Measurements from ENCODE around the gene BLMH.

BLMH gene, protein sequence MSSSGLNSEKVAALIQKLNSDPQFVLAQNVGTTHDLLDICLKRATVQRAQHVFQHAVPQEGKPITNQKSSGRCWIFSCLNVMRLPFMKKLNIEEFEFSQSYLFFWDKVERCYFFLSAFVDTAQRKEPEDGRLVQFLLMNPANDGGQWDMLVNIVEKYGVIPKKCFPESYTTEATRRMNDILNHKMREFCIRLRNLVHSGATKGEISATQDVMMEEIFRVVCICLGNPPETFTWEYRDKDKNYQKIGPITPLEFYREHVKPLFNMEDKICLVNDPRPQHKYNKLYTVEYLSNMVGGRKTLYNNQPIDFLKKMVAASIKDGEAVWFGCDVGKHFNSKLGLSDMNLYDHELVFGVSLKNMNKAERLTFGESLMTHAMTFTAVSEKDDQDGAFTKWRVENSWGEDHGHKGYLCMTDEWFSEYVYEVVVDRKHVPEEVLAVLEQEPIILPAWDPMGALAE
- 61.7 to 70.3 reads per million in 2 donors for total RNA-seq

DNA sequence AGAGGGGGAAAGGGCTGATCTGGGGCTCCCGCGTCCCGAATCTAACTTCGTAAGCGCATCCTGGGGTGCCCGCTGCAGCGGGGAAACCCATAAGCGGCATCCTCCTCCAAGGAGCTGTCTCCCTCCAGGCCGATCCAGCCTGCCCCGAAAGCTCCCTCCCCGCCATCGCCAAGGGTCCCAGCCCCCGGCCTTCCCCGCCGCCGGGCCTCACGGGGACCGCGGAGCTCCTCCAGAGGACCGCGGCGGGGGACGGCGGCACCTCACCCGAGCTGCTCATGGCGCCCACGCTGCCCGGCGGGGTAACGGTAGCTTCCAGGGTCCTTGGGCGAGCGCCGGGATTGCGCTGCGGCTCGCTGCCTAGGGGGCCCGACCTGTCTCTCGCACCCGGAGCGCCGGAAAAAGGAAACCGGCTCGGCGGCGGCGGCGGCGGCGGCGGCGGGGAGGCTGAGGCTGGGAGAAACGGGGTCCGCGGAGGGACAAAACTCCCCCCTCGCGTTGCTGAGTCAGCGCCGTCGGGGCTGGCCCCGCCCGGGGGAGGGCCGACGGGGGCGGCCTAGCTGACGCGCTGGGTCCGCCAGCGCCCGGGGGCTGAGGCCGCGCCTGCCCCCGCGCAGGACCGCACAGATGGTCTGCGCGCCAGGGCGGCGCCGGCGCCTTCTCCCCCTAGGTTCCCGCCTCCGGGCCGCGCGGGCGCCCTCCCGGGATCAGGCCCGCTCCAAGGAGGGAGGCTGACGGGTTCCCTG, at the start of gene BLMH:
BLMH (minus strand) TSS at position 402 of the 743 bp plus-strand sequence; CDS start at position 277, 125 bp downstream.
- DNase-seq: peak; percentile 71

DNA sequence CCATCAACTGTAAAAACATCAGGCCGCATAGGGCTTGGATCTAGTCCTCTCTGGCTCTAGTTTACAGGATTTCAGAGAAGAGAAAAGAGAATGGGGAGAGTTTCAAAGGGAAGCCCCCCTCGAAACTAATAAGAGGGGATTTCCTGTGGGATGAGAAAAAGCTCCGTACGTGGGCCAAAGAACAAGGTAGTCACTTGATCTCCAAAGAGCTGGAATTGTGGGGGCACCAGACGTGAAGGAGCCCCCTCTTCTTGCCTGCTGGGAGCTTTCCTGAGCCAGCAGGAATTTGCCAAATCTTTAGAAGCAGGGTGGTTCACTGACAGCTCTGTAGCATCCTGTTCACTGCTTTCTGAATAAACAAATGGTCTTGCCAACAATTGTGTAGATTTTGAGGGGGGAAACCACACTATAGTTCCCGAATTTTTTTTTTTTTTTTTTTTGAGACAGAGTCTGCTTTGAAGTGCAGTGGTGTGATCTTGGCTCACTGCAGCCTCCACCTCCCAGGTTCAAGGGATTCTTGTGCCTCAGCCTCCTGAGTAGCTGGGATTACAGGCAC, 49.1 kb upstream of the BLMH start:
- no peak for DNase-seq

DNA sequence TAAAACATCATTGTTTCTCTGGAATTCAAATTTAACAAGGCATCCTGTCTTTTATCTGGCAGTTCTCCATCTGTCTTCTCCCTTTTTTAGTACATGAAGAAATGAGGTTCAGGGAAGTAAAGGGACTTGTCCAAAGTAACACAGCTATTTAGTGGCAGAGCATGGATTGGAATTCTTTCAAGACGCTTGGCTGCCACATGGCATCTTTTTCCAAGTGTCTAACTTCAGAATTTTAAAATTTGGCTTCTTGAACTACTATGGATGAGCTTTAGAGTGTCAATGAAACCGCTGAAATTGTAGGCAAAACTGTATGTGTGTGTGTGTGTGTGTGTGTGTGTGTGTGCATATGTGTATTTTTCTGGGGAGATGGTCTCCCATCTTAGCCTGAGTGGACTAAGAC, 47.3 kb upstream of the BLMH start:
- DNase-seq: no peak

DNA sequence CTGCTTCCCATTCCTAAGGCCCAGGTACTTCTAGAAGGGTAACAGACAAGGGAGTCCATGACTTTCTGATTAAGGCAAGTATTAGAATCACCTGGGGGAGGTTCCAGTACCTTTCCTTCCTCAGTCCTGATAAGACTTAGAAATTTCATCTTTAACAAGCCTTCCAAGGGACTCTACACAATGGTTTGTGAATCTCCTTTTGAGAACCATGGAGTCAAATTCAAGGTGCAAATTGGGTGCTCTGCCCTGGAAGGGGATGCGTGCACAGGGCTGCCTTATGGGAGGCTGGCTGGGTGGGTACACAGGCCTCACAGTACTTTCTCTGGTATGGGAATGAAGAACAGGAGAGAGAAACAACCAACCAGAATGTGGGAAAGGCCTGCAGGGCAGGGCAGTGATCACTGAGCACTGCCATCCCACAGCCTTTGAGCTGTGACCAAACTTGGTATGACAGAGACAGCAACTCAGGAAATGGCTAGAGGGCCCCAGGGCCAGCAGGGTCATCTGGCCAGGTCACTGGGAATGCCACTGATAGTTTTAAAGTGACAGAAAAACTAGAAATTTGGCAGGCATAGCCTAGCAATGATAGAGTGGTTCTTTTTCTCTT, 45.8 kb upstream of the BLMH start:
- no peak for DNase-seq

DNA sequence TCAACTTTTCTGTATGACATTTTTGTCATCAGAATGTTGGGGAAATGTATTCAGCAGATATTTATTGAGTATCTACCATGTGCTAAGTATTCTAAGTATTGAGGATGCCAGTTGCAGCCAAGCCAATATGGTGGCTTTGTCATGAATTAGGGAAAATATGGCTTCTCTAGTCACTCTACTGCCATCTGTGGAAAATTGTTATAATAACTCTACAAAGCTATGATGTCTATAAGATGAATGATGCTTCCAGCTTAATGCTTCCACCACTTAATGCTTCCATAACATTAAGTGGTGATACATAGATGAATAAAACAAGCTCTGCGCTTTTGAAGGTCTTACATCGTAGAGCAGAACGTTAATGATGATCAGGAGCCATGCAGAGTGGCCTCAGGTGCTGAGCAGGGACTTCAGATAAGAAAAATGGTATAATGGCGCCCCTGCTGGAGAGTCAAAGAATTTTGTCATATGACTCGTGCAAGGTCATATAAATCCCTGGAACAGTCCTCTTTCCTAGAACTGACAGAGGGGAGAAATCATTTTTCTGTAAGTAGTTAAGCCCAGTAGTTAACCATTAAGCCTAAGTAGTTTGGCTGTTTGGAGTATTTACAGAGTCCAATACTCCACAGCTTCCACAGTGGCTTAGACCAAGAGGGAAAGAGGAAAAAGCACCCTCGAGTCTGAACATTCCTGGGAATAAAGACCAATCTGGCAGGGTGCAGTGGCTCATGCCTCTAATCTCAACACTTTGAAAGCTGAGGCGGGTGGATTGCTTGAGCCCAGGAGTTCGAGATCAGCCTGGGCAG, 44.8 kb upstream of the BLMH start:
- DNase-seq: no peak

DNA sequence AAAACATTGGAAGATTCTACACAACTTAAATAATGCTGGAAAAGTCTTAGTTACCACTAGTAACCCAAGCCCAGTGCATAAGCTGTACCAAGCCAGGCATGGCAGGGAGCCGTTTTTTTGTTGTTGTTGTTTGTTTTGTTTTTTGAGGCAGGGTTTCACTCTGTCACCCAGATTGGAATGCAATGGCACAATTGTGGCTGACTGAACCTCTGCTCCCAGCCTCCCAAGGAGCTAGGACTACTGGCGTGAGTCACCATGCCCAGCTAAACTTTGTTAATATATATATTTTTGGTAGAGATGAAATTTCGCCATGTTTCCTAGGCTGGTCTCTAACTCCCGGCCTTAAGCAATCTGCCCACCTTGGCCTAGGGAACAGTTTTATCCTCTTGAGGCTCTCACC, 42.7 kb upstream of the BLMH start:
- no peak for DNase-seq

DNA sequence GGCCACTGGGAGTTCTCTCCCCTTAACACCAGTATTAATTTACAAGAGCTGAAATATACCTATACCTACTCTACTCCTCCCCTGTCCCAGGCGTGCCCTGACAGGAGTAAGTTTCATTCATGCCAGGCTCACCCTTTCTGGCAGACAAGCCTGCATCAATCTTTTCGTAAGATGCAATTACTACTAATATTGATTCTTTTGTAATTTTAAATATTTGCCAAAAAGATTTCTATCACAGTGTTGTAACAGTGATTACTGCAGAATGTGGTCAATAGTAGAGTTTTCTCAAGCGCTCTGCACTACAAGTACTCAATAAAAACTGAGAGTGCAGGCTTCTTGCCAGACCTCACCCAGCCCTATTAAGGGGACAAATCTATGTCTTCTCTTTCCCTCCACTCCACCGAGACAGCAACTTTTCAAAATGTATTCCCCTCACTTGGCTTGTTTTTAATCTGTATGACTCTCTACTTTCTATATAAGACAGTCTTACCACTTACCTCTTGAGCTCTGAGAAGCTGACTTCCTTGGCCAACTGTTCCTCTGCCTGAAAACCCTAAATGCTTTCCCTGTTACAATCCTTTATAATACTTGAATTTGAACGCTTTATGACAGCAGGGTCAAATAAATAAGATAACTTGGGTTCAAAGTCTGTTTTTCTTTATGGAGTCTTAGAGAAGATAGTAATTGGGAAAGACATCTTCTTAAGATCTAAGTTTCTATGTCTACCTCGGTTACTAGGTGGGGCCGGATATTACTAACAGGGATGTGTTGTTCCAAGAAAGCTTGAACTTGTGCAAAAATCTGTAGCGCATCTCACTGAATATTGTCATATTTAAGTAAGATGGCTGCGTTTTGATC, 42.0 kb upstream of the BLMH start, which contains the start of gene TMIGD1:
TMIGD1 (minus strand) TSS at position 555 of the 858 bp plus-strand sequence. CDS start 1,924 bp downstream, outside the sequence.
- DNase-seq: no peak

DNA sequence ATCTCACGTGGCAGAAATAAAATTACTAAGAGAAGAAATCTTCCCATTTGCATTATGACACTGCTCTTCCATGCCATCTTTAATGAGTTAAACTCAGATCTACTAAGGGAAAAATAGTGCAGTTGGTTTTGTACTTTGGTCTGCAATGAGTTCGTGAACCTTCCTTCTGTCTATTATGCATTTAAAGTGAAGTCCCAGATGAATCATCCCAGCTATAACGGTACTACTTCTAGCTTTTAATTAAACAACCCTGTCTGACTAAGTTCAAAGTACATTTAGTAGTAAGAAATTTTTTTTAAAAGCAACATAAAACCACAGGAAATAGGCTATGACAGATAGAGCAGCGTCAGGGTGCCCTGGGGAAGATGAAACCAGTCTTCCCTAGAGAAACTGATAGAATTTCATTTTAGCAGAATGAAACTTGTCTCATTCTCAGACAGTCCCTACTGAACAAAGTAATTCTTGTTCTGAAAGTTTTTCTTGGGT, 40.4 kb upstream of the BLMH start:
- DNase-seq: no peak

DNA sequence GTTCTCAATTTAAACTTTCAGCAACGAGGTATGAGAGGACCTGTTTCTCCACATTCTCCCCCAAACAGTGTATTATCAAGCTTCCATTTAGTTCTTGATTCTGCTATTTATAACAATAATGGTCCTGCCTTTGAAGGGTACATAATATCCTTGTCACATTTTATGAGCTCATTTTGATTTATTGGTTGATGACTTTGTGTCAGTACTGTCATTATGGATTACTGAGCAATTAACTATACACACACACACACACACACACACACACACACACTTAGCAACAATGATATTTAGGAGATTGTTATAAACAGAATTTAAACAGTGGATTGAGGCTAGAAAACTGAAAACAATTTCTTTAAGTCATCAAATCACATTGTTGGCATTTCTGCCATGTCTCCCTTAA, 35.1 kb upstream of the BLMH start:
- DNase-seq: no peak

DNA sequence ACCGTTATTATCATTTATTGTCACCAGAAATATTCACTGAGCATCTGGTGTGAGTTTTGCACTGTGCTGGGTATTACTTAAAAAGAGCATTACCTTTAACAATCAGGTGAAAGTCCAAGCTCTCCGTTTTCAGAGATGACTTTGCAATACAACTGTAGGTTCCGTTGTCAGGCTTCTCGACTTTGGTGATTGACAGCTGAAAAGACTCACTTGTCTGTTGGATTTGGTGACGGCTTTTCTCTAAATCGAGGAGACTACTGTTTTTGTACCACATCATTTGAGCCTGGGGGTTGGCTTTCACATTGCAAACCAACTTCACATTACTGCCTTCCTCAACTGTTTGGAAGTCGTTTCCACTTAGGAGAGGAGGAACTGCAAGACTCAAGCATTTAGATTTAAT, 33.0 kb upstream of the BLMH start:
- DNase-seq: no peak

DNA sequence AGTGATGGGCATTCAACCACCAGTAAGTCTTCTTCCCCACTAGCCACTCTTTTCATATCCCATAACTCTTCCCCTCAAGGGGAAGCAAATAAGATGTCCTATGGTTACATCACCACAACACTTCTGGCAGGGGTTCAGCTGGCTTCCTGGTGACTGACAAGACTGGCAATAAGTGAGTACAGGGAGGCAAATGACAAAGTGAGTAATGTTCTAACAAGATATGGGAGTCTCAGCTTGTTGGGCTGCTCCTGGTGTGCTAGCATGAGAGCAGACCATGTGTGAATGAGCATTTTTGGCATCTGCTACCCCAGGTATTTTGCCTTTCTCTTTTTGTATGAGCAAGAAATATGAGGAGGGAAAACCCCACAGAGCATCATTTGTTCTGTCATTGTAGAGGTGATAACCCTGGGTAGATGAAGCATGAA, 32.2 kb upstream of the BLMH start:
- no peak for DNase-seq

DNA sequence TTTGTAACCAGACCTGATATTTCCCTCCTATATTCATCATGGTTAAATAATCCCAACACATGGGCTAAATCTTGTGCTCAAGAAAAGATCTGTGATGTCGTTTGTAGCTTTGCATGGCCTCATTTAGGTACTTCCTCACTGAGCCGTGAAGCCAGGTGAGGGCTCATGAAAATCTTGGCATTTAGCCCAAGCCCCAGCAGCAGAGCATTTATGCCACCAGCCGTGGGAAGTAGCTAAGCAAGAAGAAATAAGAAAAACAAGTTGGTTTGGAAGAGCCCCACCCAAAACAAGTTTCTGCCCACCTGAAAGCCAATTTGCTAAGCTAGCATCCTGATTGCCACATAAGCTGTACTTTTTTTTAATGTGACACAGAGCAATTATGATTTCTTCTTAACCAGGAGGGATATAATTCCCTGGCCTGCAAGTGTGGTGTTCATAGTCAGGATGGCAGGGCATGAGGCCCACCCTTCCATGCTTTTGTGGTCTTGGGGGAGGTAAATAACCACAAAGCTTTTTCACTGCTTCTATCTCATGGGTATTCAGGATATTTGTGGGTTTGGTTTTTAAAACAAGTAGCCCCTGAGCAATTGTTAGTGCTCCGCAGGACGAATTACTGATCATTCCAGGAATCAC, 31.6 kb upstream of the BLMH start:
- DNase-seq: no peak

DNA sequence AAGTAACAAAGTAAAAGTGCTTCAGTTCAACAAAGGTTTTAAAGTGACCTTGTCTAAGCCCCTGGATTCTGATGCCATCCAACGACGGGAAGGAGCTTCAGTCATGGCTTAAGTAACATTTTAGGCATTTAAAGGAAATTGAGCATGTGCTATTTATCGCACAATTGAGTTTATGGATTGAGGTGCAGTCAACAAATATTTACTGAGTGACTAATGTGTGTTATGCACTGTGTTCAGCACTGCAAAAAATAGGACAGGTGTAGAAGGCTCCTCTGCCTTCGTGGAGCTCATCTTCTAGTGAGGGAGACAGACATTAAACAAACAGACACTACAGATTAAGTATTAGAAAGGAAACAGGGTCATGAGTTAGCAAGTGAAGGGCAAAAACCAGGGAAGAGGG, 29.6 kb upstream of the BLMH start:
- no peak for DNase-seq

DNA sequence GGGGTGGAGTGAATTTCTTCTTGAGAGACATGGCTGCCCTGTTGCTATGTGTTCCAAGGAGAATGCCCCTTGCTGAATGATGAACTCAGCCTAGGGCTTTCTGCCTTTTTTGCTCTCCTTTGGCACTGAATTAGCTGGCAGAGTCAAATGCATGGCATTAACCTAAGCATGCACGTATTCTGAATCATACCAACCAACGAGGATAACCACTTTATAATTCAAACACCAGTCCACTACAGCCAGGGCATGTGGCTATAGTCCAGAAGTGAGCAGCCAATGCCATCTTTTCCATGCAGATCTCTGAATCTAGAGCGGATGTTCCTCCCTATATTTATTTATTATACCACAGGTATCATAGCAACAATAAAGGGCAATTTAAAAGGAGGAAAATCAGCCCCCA, 26.4 kb upstream of the BLMH start:
- no peak for DNase-seq

DNA sequence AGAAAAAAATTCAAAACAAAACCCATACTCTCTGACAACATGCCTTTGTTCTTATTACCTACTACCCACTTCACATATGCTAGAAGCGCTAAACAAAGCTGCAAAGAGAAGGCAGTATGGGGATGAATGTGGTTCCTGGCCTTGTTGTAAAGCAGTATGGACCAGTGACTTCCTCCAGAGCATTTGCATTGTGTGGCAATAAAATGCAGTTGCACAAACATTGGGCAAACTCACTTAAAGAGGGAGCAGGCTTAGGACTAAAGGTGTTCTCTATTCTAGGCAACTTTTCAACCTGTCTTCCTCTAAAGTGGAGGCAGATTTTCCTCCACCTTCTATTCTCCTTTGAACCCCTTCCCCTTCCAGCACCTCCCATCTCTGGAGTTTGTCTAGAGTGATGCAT, 25.0 kb upstream of the BLMH start:
- no peak for DNase-seq

DNA sequence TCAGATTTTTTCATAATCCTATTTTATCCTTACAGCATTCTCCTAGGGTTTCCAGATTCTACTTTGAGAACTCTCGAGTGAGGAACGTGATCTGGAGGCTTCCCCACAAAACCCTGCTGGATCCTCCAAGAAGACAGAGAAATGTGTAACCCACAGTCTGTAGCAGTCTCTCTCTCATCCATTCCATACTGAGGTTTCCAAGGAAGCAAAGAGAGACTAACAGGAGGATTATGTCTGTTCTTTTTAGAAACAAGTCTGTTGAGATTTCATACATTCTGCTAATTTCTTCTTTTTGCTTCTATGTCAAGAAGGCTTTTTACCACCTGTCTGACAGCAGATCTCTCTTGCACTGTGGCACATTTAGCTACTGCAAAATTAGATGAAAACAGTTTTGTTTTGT, 23.4 kb upstream of the BLMH start:
- DNase-seq: no peak

DNA sequence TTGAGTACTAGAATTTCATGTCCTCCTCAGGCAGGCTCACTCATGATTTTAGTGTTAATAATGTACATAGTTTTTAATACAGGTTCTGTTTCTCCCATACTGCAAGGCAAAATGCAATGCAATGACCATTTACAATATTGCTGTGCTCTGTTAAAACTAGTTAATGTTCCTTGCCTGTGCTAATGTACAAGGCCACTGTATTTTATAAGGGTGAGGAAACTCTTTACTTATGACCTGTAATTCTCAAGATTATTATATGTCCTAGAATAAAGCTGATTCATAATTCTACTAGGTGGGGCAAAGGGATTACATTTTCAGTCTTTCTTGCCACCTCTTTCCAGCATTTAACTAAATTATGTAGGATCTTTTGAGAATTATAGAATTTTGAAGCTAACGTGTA, 22.7 kb upstream of the BLMH start:
- DNase-seq: no peak

DNA sequence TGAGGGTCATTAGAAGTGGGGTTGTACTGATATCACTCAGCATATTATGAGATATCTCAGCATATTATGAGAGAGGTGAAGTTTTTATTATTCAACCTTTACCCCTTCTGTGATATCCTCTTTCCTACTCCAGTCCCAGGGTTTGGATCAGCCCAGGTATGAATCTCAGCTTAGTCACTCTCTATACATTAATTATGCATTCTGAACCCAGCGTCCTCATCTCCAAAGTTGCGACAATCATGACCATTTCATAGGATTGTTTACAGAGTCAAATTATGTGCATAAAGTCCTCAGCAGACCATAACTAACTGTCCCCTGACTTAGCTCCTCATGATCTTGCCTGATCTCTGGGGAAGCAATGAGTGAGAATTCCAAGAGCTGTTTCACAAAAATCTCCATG, 20.5 kb upstream of the BLMH start:
- no peak for DNase-seq

DNA sequence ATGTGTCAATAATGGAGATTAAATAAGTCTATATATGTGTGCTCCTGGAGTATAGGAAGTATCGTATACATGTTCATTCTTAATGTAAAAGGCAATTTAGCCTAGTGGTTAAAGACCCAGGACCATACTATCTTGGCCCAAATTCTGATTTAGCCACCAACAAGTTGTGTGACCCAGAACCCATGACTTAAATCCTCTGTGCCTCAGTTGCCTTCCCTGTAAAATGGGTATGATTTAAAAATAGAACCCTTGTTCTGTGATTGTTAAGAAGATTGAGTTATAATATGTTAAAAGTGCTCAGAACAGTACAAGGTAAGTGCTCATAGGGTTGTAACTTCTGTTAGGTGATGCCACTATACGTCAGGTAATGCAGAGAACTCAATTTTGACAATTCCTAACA, 18.8 kb upstream of the BLMH start:
- no peak for DNase-seq

DNA sequence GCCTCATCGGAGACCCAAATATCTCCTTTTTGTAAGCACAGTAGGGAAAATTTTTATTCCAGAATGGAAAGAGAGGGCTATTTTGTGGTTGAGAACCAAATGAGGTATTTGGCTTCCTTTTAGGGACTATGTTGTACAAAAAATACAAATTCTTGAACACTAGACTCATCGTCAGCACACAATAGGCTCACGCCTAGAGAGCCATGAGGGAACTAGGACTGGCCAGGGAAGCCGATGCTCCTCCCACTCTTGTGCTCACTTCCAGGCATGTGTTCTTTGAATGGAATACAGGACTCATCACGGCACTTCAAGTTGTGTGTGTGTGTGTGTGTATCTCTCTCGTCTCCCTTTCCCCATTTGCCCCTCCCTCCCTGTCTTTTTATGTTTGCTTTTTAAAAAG, 17.8 kb upstream of the BLMH start:
- DNase-seq: no peak

DNA sequence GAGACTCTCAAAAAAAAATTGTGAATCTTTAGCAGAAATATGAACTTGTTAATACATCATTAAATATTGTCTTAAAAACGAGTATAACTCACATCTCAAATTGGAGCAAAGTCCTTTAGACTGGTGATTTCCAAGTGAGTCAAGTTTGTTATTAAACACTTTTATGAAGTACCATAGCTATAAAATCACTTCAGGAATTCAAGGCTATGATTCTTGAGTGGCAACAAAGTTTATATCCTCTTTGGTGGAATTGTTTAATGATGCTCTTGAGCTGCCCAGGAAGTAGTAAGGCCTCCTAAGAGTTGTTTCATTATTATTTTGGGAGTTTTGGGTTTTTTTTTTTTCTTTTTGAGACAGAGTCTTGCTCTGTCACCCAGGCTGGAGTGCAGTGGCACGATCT, 16.7 kb upstream of the BLMH start:
- DNase-seq: no peak

Measured in activated gamma-delta T cell (primary cell).